Loucy (cell line): ENCODE data around the gene TOP3A.
A peak's percentile ranks its signal among the peaks of the same experiment; 100 is the strongest.

Experiments
- EZH2phosphoT487 ChIP-seq: fragments of 200-600 bp; IDR thresholded peaks from 2 replicates; pipeline ENCODE4 v1.6.1; 2018; ENCODE audit warnings: antibody characterized with exemption, mild to moderate bottlenecking, moderate library complexity, borderline replicate concordance
- TF ChIP-seq, protein P1 (sequence below): fragments of 200-600 bp; sonication (generic); conservative IDR thresholded peaks from 2 replicates; pipeline ENCODE4 v1.5.1; 2014; ENCODE audit warnings: mild to moderate bottlenecking, antibody characterized with exemption, low read length

DNA sequence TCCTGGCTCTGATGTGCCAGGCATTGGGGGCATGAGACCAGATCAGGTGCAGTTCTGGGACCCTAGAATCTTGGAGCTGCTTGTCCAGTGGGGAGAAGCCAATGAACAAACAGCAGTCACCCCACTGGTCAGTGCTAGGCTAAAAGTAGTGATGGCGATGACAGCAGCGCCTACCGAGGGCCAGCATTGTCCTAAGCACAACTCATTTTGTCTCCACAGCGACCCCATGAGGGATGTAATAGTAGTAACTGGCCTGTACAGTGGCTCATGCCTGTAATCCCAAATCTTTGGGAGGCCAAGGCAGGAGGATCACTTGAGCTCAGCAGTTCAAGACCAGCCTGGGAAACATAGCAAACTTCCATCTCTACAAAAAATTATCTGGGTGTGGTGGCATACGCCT lies 6.5 kb upstream of the TOP3A start:
- TF ChIP-seq, protein P1, sequence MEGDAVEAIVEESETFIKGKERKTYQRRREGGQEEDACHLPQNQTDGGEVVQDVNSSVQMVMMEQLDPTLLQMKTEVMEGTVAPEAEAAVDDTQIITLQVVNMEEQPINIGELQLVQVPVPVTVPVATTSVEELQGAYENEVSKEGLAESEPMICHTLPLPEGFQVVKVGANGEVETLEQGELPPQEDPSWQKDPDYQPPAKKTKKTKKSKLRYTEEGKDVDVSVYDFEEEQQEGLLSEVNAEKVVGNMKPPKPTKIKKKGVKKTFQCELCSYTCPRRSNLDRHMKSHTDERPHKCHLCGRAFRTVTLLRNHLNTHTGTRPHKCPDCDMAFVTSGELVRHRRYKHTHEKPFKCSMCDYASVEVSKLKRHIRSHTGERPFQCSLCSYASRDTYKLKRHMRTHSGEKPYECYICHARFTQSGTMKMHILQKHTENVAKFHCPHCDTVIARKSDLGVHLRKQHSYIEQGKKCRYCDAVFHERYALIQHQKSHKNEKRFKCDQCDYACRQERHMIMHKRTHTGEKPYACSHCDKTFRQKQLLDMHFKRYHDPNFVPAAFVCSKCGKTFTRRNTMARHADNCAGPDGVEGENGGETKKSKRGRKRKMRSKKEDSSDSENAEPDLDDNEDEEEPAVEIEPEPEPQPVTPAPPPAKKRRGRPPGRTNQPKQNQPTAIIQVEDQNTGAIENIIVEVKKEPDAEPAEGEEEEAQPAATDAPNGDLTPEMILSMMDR: peak; percentile 53
- no peak for TF ChIP-seq EZH2phosphoT487
